ENCODE results near the gene GRHL1. TPM values are rescaled to one million over a fixed set of nuclear protein-coding genes. Genes with fewer than 3 reads are reported as not detected.
A peak's percentile ranks its signal among the peaks of the same experiment; 100 is the strongest.

Gene GRHL1
- total and polyA plus RNA-seq, 2 experiments from 2014 or later: 2.9 to 4.2 TPM

GRCh38 chr2:10027660-10028330 is 76.3 kb downstream of the GRHL1 start (continued):
- TF ChIP-seq, protein P1, sequence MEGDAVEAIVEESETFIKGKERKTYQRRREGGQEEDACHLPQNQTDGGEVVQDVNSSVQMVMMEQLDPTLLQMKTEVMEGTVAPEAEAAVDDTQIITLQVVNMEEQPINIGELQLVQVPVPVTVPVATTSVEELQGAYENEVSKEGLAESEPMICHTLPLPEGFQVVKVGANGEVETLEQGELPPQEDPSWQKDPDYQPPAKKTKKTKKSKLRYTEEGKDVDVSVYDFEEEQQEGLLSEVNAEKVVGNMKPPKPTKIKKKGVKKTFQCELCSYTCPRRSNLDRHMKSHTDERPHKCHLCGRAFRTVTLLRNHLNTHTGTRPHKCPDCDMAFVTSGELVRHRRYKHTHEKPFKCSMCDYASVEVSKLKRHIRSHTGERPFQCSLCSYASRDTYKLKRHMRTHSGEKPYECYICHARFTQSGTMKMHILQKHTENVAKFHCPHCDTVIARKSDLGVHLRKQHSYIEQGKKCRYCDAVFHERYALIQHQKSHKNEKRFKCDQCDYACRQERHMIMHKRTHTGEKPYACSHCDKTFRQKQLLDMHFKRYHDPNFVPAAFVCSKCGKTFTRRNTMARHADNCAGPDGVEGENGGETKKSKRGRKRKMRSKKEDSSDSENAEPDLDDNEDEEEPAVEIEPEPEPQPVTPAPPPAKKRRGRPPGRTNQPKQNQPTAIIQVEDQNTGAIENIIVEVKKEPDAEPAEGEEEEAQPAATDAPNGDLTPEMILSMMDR (conservative IDR thresholded peaks at IDR 0.05; ENCODE audit: low read depth in 2 of 2): no peak
- no peak for TF ChIP-seq ZNF114 (CRISPR knock-in tag; IDR thresholded peaks at IDR 0.05)
- no peak for TF ChIP-seq POLR2AphosphoS5 (IDR thresholded peaks at IDR 0.05; ENCODE audit: low read depth)
- no peak for TF ChIP-seq ZNF331 (CRISPR knock-in tag; IDR thresholded peaks at IDR 0.05; ENCODE audit: low read depth)
- TF ChIP-seq EZH2 (IDR thresholded peaks at IDR 0.05; ENCODE audit: low read depth, unreplicated experiment): no peak
- TF ChIP-seq CREB1 (CRISPR knock-in tag; IDR thresholded peaks at IDR 0.05; ENCODE audit: low read depth): no peak

DNA sequence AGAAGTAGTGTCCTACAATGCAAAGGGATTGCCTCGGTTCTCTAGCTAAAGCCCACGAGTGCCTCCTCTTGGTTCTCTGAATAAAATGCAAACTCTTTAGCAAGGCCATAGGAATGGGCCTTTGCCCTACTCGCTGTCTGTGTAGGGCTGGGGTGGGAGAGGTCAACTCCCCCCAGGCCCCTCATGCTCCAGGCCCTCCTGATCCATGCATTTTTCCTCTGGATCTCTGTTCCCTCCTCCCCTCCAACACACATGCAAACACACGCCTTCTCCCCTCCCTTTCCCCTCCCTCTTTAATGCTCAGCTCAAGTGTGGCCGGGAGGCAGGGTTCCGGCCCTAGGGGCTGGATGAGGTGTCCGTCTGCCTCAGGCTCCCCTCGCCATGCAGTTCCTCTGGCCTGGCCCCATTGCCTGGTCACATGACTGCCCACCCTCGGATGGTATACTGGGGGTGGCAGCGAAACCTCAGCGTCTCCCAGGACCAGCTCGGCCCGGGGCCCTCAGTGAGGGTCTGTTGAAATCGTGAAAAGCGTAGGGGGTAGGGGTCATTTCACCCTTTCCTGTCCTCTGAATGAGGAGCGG is 77.0 kb downstream of the GRHL1 start:
- Mint-ChIP-seq H3K4me3 (no peak overlapping the region), H3K9me3 (no peaks in the 10 kb centered on the region), H3K27me3 (ENCODE audit: insufficient read depth, low read depth, poor library complexity) (peaks cover 7% of the 10 kb centered on the region), H3K27ac (no peak overlapping the region), H3K36me3 (ENCODE audit: low read depth) (no peaks in the 10 kb centered on the region), H3K4me1 (peaks cover 16% of the 10 kb centered on the region)
- Histone ChIP-seq H3K4me2 (peak overlapping the region; percentile 66; the same call in 1 of the 2 replicates), H3K4me1 (ENCODE audit: insufficient read depth) (peaks cover 17% of the 10 kb centered on the region), H4K20me1 (replicated peaks; ENCODE audit: insufficient read depth) (no peaks in the 10 kb centered on the region), H3K4me3 (no peak overlapping the region), H3K27me3 (ENCODE audit: insufficient read depth) (no peaks in the 10 kb centered on the region), H2AFZ (peak overlapping the region; percentile 92), H3F3A (replicated peaks; ENCODE audit: low read depth) (no peaks in the 10 kb centered on the region), H3K9me2 (ENCODE audit: insufficient read depth) (no peaks in the 10 kb centered on the region), H3K27ac (ENCODE audit: low read depth) (no peak overlapping the region), H3K36me3 (ENCODE audit: insufficient read depth) (no peaks in the 10 kb centered on the region), H3K79me2 (replicated peaks; ENCODE audit: insufficient read depth) (no peaks in the 10 kb centered on the region)
- TF ChIP-seq, protein P1 (conservative IDR thresholded peaks at IDR 0.05; ENCODE audit: low read depth in 2 of 2): peak in 1 of 2 experiments; percentile 58; a peak in 2 of 4 replicates
- no peak for TF ChIP-seq STAT1 (IDR thresholded peaks at IDR 0.05; ENCODE audit: unreplicated experiment)
- peak; percentile 42 for DNase-seq (ENCODE audit: low spot score)
- peak; percentile 35 for ATAC-seq
